Cerebellar nuclear complex (tissue), 1 donor: ENCODE measurements around the gene UGT3A2.
"Not testable (repeated sequence)": the region's sequence is repeated elsewhere in the genome, so short reads cannot be mapped to it uniquely, and the experiment has no call there.

Experiments
- DNase-seq, 2 experiments: peaks; one replicate each; lab custom pipeline; 2025; lab: John Stamatoyannopoulos, UW

Gene UGT3A2

GRCh38 chr5:36054647-36055046 is 12.0 kb downstream of the UGT3A2 start:
- no peak for DNase-seq

GRCh38 chr5:36052538-36052937 is 14.1 kb downstream of the UGT3A2 start:
- no peak for DNase-seq

GRCh38 chr5:36049949-36050348 is 16.7 kb downstream of the UGT3A2 start:
- DNase-seq = no peak

- no peak for DNase-seq
These were observed 19.1 kb downstream of the UGT3A2 start for GRCh38 chr5:36047384-36048160.

- DNase-seq = no peak
These were observed 20.8 kb downstream of the UGT3A2 start for GRCh38 chr5:36045895-36046294.

GRCh38 chr5:36041537-36041845 is 25.2 kb downstream of the UGT3A2 start:
- DNase-seq = no peak

GRCh38 chr5:36040651-36041536 is 25.8 kb downstream of the UGT3A2 start:
- no peak for DNase-seq

- no peak for DNase-seq
These were observed 31.0 kb downstream of the UGT3A2 start for GRCh38 chr5:36035696-36036095.

- DNase-seq = not testable (repeated sequence)
These were observed 32.0 kb downstream of the UGT3A2 start for GRCh38 chr5:36034536-36035134.

GRCh38 chr5:36033486-36033885 is 33.2 kb downstream of the UGT3A2 start:
- DNase-seq = no peak

- no peak for DNase-seq
These were observed 33.6 kb downstream of the UGT3A2 start for GRCh38 chr5:36033047-36033446.

- no peak for DNase-seq
These were observed 35.5 kb downstream of the UGT3A2 start for GRCh38 chr5:36031223-36031622.

- DNase-seq = no peak
These were observed 36.8 kb downstream of the UGT3A2 start for GRCh38 chr5:36029914-36030313.

- no peak for DNase-seq
These were observed 37.7 kb downstream of the UGT3A2 start for GRCh38 chr5:36028816-36029465.

- DNase-seq = no peak
These were observed 39.0 kb downstream of the UGT3A2 start for GRCh38 chr5:36027711-36028110.

GRCh38 chr5:36026706-36027465 is 39.8 kb downstream of the UGT3A2 start:
- DNase-seq = no peak

GRCh38 chr5:36022246-36022645 is 44.4 kb downstream of the UGT3A2 start:
- not testable (repeated sequence) for DNase-seq

GRCh38 chr5:36019584-36019983 is 47.1 kb downstream of the UGT3A2 start:
- not testable (repeated sequence) for DNase-seq

- DNase-seq = no peak
These were observed 49.1 kb downstream of the UGT3A2 start for GRCh38 chr5:36017622-36018021.

GRCh38 chr5:36017004-36017403 is 49.7 kb downstream of the UGT3A2 start:
- DNase-seq = no peak

- DNase-seq = no peak
These were observed 53.5 kb downstream of the UGT3A2 start for GRCh38 chr5:36013182-36013581.

GRCh38 chr5:36009698-36010097 is 57.0 kb downstream of the UGT3A2 start:
- DNase-seq = no peak
